Measurements from ENCODE around the gene NELL1.

GRCh38 chr11:20844216-20844615, 174.8 kb downstream of the NELL1 start:
- TF ChIP-seq HOXB13 (CRISPR knock-in tag; IDR thresholded peaks at IDR 0.05; ENCODE audit: low read depth) (no peak), CTCF (IDR thresholded peaks at IDR 0.05) (no peak), REST (IDR thresholded peaks at IDR 0.05) (no peak), PBX3 (IDR thresholded peaks at IDR 0.05) (no peak), PHF8 (IDR thresholded peaks at IDR 0.05; ENCODE audit: borderline replicate concordance, low read depth) (no peak), USF2 (IDR thresholded peaks at IDR 0.05) (no peak), BCL3 (IDR thresholded peaks at IDR 0.05) (no peak), RAD21 (conservative IDR thresholded peaks at IDR 0.05 in 1 of 2, IDR thresholded peaks at IDR 0.05 in 1 of 2) (no peak), BHLHE40 (IDR thresholded peaks at IDR 0.05; ENCODE audit: low read depth, low read length) (no peak)

All from A549 (cell line).